CD4-positive, alpha-beta T cell treated with Interleukin-4 for 1 hour (primary cell): Measurements from ENCODE around the gene SIPA1L2.

ENCODE experiments used
- DNase-seq, 2 donors: peaks; one replicate each; pipeline ENCODE4 v3.0.0-alpha.2; 2020 to 2022

SIPA1L2 gene

DNA sequence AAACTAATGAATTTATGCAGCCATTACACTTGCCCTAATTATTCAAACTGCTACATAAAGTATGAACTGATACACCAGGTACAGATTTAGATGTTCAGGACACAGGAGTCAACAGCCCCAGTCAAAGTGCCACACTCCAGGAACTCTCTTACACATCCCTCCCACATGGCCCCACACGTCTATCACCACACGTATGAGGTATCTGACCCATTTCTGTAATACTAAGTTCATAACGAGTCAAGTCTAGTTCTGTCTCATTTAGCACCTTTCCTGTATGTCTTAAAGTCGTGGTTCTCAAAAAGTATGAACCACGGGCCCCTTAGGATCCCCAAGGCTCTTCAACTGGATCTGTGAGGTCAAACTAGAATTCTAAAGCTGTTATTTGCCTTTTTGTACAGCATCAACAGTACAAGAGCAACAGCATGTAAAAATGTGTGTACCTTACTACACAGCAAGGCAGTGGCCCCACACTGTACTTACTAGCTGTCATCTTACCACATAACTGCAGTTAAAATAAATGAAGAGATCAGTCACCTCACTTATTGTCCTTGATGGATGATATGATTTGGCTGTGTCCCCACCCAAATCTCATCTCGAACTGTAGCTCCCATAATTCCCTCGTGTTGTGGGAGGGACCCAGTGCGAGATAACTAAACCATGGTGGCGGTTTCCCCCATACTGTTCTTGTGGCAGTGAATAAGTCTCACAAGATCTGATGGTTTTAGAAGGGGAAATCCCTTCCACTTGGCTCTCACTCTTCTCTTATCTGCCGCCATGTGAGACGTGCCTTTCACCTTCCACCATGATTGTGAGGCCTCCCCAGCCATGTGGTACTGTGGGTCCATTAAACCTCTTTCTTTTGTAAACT, 42.6 kb downstream of the SIPA1L2 start:
- no peak for DNase-seq

DNA sequence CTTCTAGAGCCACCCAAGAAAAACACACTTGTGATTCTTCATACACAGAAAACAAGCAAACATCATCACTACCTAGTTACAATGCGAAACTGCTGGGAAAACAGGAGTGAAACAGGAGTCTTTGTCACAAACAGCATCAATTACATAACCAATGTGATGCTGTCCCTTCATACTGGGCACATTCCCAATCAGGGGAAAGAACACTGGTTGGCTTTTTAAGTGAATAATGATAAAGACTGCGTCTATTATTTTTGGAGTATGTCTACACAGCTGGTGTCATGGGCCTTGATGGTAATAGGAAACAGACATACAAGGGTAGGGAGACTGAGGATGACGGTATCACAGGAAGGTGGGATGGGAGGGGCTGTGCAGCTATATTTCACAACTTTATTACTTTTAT, 43.3 kb downstream of the SIPA1L2 start:
- no peak for DNase-seq

DNA sequence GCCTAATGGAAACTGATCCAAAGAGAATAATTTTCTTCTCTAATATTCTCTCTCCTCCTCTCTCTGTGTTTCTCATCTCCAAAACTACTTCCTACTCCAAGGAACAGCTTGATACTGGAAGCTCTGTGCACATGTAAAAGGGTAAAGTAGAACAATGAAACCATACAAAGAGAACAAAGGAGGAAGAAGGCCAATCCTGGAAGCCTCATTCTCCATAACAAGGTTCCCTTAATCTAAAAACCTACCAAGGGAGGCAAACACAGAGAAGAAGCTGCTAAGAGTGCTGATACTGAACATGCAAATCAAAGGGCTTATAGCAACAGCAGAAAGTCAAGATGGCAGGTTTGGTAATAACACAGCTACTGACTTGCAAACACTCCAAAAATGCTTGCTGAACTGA, 44.4 kb downstream of the SIPA1L2 start:
- no peak for DNase-seq

DNA sequence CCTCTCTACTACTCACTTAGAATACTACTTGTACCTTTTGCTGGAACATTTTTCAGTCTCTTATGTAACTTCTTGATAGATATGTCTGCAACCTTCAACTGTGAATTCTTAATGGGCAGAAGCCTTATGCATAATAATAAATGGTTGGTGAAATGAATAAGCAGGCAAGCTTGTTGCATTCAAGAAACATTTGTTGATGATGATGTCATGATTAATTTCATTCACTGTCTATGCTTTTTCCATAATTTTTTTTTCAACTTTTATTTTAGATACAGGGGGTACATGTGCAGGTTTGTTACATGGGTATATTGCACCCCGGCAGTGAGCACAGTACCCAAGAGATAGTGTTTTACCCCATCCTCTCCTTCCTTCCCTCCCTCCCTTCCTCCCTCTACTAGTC, 48.0 kb downstream of the SIPA1L2 start:
- DNase-seq: no peak
